Activated CD8-positive, alpha-beta memory T cell treated with anti-CD3 and anti-CD28 coated beads, Interleukin-2, amount 50 U/mL, for 4 hours (primary cell): ENCODE data around the gene GRIFIN.
"Not testable (repeated sequence)": the region's sequence is repeated elsewhere in the genome, so short reads cannot be mapped to it uniquely, and the experiment has no call there.

ENCODE experiments used
- DNase-seq: peaks from one replicate; pipeline ENCODE4 v3.0.0-alpha.2; 2020

The GRIFIN gene

DNA sequence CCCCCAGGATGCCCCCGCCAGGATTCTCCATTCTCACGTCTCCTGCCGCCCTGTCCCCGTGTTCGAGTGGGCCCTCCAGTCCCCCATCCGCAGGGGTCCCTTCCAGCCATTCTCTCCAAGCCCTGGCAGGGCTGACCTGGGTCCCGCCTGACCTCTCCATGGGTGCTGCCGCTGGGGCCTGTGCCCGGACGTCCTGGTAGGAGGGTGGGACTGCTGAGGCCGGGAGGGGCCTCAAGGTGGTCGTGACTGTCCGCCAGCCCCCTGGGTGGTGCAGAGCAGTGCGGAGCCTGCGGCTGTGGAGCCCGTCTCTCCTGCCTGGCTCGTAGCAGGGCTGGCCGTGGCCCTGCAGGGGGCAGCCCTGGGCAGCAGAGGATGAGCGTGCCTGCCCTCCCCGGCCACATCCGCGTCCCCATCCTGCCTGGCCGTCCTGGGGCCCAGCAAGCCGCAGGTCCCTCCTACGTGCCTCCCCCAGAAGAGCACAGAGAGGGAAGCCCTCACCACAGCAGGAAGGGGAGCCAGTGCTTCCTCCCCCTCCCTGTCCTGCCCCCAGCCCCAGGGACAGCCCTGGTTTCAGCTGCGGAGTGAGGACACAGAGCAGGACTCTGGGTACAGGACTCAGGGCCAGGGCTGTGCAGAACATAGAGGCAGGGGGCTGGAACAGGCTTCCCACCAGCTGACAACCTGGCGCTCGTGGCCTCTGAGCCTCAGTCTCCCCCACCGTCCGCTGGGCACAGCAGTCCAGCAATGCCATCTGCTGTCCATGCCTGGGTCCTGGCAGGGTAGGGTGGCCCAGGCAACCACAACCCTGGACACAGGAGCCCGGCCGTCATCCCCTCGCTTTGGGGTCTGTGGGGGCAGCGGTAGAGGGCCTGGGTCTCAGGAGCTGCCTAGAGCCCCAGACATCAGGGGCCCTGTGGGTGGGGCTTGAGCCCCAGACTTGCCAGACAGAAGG, 1.5 kb upstream of the GRIFIN start:
- peak; percentile 65 for DNase-seq

DNA sequence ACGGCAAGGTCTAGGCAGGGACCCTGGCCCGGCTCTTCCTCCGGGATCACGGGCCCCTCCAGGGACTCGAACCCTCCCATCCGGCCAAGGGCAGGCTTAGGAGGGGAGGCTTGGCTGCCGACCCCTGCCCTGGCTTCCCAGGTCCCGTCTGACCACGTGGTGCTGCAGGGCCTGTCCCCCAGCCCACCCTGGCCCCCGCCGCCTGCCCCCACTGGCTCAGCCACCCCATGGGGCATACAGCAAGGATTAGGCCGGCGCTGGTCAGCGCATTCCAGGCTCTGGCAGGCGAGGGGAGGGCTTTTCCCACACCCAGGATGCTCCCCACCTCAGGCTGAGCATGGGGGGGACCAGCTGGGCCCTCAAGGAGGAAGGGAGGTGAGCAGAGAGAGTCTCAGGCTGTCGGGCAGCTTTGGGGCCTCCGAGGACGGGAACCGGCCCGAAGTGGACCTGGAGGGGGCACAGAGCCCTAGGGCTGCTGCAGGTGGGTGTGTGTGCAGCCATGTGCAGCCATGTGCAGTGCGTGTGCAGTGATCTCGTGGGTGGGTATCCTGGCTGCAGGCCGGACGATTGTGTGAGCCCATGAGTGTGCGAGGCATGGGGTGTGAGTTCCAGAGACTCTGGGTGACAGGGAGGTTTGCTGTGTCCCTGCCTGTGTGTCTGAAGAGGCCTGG, 713 bp upstream of the GRIFIN start:
- DNase-seq, result no peak

DNA sequence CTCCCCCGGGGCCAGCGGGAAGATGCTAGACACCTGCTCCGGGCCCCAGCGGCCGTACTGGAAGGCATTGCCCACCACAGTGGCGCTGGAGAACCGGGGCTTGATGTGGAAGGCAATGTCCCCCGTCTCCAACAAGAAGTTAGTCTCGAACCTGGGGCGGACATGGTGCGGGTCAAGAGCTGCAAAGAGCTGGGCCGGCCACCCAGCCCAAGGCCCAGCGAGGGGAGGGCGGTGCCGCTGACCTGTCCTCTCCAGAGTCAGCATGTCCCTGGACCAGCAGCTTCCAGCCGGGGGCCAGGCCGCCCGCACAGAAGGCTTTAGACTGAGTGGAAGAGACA, 551 bp downstream of the GRIFIN start:
- no peak for DNase-seq

DNA sequence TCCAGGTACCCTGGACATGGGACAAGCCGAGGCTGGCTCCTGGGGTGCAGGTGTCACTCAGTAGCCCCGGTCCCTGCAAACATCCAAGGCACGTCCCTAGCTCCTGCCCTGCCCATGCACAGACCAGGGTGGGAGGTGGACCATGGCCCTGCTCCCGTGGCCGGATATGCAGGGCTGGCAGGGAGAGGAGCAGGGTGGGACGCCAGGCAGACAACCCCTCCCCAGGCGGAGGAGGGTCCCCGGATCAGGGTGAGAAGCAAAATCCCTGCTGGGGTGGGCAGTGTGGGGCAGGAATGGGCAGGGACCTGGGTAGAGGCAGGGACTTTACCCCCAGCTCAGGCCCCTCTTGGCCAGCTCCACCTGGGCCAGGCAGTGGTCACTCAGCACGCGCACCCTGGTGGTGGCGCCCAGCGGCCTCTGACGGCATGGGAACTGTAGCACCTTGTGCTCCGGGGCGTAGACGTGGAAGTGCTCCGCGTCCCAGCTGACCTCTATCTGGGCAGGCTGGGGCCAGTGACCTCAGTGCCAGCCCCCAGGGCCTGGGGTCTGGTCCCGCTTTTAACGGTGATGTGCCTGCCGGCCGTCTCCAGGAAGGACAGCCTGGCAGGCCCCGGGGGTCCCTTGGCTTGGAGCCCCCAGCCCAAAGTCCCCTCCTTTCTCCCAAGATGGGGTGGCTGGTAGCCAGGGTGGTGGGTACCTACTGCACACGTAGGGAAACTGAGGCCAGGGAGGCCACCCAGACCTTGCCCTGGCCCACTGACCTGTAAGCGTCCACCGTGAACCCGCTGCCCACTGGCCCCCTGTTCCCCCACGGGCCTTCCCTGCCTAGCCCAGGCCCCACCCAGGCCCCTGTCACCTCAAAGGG, 1.2 kb downstream of the GRIFIN start:
- no peak for DNase-seq

DNA sequence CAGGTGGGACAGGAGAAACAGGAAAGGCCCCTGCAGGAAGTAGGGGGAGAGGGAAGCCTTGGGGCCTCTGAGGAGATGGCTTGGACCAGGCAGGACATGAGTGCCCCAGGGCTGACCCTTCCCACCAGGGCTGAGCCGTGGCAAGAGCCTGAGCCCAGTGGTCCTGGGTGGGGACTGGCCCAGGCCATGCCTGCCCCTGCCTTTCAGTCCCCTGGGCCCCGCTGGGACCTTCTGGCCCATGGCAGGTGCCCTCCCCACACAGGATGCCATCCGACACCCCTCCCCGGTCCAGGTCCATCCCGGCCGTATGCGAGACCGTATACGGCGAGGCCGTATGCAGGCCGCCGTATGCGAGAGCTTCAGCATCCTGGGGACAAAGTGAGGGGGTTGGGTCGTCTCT, 2.0 kb downstream of the GRIFIN start:
- DNase-seq, result no peak

DNA sequence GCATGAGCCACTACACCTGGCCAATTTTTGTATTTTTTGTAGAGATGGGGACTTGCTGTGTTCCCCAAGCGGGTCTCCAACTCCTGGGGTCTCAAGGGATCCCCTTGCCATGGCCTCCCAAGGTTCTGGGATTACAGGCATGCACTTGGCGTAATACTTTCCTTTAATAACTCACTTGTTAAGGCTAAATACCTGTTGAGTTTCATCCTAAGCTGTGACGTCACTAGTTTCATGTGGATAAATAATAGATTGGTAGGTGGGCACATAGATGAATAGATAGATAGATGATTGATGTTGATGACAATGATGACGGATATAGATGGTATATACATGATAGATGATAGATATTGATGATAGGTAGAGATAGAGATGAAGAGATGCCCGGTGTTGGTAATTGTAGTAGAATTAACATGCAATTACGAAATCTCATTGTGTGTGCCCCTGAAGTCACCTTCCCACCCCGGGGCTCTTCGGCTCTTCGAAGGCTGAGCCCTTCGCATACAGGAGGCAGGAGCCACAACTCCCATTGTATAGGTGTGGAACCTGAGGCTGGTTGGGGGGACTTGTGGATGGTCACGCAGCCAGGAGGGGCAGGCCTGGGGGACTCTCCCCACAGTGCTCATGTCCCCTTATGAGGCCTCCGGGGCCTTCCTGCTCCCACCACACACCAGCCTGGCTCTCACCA, 2.6 kb downstream of the GRIFIN start:
- DNase-seq, result no peak

DNA sequence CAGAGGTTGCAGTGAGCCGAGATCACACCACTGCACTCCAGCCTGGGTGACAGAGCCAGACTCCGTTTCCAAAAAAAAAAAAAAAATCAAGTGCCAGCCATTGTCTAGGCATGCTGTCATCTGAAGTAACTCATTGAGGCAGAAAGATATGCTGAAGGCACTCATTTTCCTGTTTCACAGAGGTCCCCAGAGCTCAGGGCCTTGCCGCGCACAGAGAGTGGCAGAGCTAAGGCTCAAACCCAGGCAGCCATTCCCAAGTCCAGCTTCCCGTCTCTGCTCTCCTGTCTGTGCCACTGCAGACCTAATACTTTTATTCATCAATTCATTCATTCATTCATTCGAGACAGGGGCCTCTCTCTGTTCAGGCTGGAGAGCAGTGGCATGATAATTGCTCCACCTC, 3.5 kb downstream of the GRIFIN start:
- no peak for DNase-seq

DNA sequence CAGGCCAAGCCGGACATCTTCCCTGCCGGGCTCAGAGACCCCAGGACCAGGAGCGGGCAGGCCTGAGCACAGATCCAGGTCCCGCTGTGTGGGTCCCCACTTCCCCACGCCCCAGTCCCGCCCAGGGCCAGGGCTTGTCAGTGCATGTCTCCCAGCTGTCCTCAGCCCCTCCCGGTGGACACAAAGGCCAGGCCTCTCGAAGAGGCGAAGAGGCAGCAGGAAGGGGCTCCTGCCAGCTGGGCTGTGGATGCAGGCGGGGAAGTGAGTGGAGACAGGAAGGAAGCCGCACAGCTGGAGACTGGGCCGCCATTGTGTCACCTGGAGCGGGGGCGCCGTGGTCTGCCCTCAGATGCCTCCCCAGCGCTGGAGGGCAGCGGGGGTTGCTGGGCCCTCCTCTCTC, 4.8 kb downstream of the GRIFIN start:
- no peak for DNase-seq

DNA sequence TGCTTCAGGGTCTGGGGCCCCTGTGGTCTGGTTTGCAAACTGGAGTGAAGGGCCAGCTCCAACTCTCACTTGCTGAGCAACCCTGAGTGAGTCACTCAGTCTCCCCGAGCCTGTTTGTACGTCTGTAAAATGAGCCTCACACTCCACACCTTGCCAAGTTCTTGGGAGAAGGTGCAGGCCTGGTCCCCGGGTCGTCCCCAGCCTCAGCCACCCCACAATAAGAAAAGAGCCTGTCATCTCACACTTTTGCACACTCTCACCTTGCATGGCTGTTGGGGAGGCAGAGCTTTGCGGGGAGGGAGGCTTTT, 5.2 kb downstream of the GRIFIN start:
- DNase-seq, result no peak

DNA sequence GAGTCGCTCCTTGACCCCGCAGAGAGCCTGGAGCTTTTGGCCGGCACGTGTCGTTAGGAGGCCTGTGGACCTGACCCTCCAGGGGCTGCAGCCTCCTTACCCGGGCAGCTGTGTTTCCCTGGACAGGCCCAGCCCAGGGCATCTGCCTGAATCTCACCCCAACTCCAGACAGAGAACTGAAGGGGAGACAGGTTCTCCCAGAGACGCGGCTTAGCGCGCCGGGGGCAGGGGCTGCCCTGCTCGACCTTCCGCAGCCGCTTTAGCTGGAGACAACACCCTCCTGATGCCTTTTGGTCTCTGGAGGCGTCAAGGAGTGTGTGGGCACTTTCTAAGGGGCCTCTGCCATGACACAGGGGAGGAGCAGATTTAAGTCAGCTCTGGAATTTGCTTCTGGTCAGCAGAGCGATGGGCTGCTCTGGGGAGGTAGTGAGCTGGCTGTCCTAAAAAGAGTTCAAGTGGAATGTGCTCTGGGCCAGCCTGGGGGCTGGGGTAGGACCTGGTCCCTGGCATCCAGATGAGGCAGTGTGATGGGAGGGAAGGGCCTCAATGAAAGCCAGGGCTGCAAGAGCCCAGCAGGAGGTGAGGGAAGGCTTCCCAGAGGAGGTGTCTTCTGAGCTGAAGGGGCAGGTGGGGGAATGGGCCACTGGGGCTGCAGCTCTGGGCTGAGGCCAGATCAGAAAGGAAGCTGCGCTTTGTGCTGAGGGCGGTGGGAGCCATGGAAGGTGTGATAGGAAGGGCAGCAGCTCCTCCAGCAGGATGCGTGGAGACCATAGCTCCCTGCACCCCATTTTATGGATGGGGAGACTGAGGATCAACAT, 5.8 kb downstream of the GRIFIN start:
- DNase-seq, result no peak

DNA sequence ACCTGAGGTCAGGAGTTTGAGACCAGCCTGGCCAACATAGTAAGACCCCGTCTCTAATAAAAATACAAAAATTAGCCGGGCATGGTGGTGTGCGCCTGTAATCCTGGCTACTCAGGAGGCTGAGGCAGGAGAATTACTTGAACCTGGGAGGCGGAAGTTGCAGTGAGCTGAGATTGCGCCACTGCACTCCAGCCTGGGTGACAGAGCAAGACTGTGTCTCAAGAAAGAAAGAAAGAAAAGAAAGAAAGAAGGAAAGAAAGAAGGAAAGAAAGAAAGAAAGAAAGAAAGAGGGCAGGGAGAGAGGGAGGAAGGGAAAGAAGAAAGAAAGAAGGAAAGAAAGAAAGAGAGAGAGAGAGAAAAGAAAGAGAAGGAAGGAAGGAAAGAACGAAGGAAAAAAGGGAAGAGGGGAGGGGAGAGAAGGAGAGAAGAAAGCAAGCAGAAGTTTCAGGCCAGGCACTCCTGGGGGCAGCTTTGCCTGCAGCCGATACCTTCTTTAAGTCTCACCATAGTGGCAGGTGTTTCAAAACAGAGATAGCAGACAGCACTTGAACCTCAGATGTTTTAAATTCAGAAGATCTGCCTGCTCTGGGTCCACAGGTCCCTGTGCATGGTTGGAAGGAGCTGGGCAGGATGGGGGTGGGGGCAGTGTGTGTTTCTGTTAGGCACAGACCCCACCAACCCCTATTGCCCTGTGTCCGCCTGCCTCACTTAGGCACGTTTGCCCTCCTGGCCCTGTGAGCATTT, 6.6 kb downstream of the GRIFIN start:
- not testable (repeated sequence) for DNase-seq

DNA sequence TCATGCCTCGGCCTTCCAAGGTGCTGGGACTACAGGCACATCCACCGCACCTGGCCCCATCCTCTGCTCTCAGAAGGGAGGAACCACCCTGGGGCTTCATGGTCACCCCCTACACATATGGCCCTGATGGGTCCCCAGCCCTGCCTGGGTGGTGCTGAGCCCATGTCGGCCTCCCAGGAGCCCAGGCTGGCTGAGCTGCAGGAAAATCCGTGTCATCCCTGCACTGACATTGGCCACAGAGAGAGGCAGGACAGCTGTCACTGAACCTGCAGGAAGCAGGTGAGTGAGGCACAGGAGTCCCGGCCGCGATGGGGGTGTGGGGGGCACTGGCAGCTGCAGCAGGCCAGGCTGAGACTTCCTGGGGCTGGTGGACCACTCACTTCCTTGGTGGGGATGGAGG, 8.0 kb downstream of the GRIFIN start:
- DNase-seq, result no peak

DNA sequence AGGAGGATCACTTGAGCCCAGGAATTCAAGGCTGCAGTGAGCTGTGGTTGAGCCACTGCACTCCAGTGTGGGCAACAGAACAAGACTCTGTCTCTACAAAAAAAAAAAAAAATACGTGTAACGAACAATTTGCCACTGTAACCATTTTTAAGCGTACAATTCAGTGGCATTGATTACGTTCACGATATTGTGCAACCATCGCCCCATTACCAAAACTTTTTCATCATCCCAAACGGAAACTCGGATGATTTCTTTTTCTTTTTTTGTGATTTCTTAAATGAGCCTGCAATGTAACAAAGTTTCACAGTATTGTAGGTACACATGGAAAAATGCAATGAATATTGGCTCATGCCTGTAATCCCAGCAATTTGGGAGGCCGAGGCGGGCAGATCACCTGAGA, 9.5 kb downstream of the GRIFIN start:
- DNase-seq, result no peak

DNA sequence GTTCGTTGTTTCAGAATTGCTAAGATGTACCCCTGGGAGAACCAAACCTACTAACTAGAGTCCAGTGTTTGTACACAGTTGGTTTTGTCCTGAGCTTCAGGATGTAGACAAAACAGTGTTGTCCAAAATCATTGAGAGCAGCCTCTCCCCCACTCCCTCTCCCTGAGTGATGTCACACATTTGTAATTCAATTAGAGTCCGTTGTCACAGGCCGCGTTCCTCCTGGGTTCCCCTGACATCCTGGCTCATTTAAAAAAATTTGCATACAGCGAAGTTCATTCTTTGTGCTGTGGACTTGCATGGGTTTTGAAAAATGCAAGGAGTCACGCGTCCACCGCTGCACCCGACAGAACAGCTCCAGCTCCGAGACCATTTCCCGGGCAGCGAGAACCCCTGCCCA, 10.3 kb downstream of the GRIFIN start:
- no peak for DNase-seq

DNA sequence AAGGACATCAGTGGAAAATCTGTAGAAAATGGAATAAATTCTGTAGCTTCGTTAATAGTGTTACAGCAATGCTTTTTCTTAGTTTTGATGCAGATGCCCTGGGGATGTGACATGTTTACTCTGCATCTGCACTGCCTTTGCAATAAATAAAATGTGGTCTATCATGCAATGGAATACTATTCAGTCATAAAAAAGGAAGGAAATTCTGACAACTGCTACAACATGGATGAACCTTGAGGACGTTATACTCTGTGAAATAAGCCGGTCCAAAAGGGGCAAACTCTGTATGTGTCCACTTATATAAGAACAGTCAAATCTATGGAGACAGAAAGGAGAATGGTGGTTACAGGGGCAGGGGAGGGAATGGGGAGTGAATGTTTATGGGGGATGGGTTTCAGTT, 13.5 kb downstream of the GRIFIN start:
- DNase-seq, result no peak

DNA sequence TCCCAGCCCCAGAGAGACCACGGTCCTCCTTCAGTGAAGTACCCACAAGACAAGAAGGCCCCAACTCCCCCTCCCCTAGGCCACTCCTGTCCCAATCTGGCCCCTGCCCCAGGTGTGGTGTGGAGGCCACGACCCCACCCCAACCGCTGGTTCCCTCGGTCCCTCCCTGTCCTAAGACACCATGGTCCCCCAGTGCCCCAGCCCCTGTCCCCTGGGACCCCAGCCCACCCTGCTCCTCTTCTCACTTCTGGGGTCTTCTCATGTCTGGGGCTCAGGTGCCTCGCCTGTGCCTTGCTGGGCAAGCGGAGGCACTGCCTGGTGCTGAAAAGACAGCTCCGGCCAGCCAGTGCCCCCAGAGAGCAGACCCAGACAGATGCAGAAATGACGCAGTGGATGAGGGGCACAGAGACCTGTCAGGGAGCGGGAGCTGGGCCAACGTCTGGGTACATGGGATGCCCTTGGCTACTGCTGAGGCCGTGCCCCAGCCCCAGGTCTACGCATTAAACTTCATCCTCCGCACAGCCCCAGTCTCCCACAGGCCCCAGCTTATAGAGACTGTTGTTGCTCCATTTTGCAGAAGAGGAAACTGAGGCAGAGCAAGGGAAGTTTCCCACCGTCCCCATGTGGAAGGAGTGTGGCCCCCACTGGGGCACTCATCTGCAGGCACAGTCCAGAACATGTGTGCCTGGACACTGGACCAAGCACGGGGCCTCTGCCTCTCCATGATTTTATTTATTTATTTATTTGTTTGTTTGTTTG, 14.8 kb downstream of the GRIFIN start:
- DNase-seq, result no peak

DNA sequence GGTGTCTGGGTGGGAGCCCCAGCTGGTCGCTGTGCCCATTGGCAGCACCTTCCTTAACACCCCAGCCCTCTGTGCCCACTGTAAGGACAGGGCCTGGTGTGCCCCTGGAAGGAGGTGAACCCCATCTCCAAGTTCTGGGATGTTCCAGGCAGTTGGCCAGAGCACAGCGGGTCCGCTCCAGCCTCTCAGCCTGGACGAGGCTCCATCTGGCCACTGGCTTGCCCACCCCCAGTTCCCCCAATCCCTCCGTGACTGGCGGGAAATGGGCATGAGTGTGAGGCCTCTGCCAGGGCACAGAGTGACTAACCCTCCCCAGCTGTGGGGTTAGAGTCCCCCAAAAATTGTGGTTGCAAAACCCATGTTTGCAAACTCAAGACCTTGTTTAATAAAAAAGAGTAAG, 15.6 kb downstream of the GRIFIN start:
- no peak for DNase-seq

DNA sequence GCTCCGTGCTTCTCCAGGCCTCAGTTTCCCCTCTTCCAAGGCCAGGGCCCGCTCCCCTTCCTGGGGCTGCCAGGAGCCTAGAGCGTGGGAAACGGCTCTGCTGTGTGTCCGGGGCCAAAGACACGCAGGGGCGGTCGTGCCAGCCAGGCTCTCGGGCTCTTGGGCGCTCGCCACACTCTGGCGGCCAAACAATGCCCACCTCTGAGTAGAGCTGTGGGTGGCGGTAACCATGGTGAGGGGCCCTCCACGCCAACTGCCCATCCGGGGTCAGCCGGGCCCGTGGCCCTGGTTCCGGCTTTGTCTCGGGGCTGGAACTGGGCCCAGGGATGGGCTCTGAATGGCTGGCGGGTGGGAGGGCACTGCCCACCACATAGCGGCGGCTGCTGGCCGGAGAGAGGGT, 16.0 kb downstream of the GRIFIN start:
- DNase-seq, result no peak

DNA sequence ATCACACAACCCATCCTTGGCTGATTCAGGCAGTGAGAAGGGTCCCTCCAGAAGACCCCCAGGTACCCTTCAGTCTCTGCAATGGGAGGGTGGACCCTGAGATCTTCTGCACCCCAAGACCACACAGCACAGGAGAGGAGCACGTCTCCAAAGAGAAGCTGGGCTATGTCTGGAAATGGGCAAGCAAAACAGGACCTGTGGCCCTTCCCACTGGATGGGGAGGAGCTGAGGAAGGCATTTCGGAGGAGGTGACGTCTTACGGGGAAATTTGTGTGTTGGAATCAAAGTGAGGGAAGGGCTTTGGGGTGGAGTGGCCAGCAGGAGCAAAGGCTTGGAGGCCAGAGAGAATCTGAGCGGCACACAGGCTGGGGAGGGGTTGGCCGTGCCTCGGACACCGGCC, 16.5 kb downstream of the GRIFIN start:
- DNase-seq, result no peak

DNA sequence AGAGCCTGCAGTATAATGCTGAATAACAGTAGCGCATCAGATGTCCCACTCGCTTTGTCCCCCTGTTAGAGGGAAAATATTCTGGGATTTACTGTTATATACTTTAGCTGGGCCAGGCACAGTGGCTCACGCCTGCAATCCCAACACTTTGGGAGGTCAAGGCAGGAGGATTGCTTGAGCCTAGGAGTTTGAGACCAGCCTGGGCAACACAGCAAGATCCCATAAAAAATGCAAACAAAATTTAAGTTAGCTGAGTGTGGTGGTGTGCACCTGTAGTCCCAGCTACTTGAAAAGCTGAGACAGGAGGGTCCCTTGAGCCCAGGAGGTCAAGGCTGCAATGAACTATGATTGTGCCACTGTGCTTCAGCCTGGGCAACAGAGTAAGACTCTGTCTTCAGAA, 22.3 kb downstream of the GRIFIN start:
- not testable (repeated sequence) for DNase-seq
